GM21825 (cell line): ENCODE results near the gene KIF18A.

Source experiments
- ATAC-seq: cut with Tn5 transposase; IDR thresholded peaks from one replicate; pipeline ENCODE4 v1.9.1; 2021; ENCODE audit warnings: mild to moderate bottlenecking, moderate library complexity; ENCODE audit not compliant: unreplicated experiment

Gene KIF18A

GRCh38 chr11:28049338-28050216, 58.4 kb downstream of the KIF18A start:
- ATAC-seq = no peak

- ATAC-seq = no peak
Observed at GRCh38 chr11:28048812-28049211, 59.1 kb downstream of the KIF18A start.

GRCh38 chr11:28043930-28044709, 63.8 kb downstream of the KIF18A start:
- no peak for ATAC-seq

GRCh38 chr11:28040384-28040783, 67.6 kb downstream of the KIF18A start:
- no peak for ATAC-seq

GRCh38 chr11:28038775-28039174, 69.2 kb downstream of the KIF18A start:
- ATAC-seq = no peak

- ATAC-seq = no peak
Observed at GRCh38 chr11:28026634-28027290, 81.2 kb downstream of the KIF18A start.

GRCh38 chr11:28017816-28018215, 90.1 kb downstream of the KIF18A start:
- ATAC-seq = no peak

GRCh38 chr11:28011813-28012212, 96.1 kb downstream of the KIF18A start:
- no peak for ATAC-seq

GRCh38 chr11:28009996-28010395, 98.0 kb downstream of the KIF18A start:
- ATAC-seq = no peak

GRCh38 chr11:28009388-28009787, 98.6 kb downstream of the KIF18A start:
- no peak for ATAC-seq

- no peak for ATAC-seq
Observed at GRCh38 chr11:28003615-28004014, 104.3 kb downstream of the KIF18A start.

- no peak for ATAC-seq
Observed at GRCh38 chr11:27998552-27998951, 109.4 kb downstream of the KIF18A start.

- no peak for ATAC-seq
Observed at GRCh38 chr11:27997344-27997743, 110.6 kb downstream of the KIF18A start.

GRCh38 chr11:27996066-27996465, 111.9 kb downstream of the KIF18A start:
- ATAC-seq = no peak

GRCh38 chr11:27995083-27995482, 112.9 kb downstream of the KIF18A start:
- no peak for ATAC-seq

GRCh38 chr11:27991736-27992135, 116.2 kb downstream of the KIF18A start:
- ATAC-seq = no peak

GRCh38 chr11:27977527-27977926, 130.4 kb downstream of the KIF18A start:
- no peak for ATAC-seq

- ATAC-seq = no peak
Observed at GRCh38 chr11:27977031-27977430, 130.9 kb downstream of the KIF18A start.

GRCh38 chr11:27976262-27976661, 131.7 kb downstream of the KIF18A start:
- no peak for ATAC-seq

GRCh38 chr11:27973851-27974536, 134.0 kb downstream of the KIF18A start:
- no peak for ATAC-seq
